ENCODE data around the gene HRNR. TPM values are rescaled to one million over a fixed set of nuclear protein-coding genes. Genes with fewer than 3 reads are reported as not detected.

The HRNR gene
- polyA plus RNA-seq, 6 donors from 2014 or later: not detected

Other genes starting within 250 kb of the HRNR start
- 100 to 1,000 TPM; 115 to 209 (median 180) TPM for gene S100A10, start 230.3 kb downstream of the HRNR start, polyA plus RNA-seq (ENCODE audit: low read depth in 6 of 6)
- gene S100A11, start 187.2 kb downstream of the HRNR start, polyA plus RNA-seq (ENCODE audit: low read depth in 6 of 6): 10 to 100 TPM; 22.1 to 54.6 (median 27.8) TPM
- not detected for gene TCHHL1, start 135.1 kb downstream of the HRNR start, polyA plus RNA-seq (ENCODE audit: low read depth in 6 of 6)
- not detected for gene TCHH, start 108.7 kb downstream of the HRNR start, polyA plus RNA-seq (ENCODE audit: low read depth in 6 of 6)
- not detected for gene RPTN, start 65.0 kb downstream of the HRNR start, polyA plus RNA-seq (ENCODE audit: low read depth in 6 of 6)
- not detected for gene FLG, start 101.0 kb upstream of the HRNR start, polyA plus RNA-seq (ENCODE audit: low read depth in 6 of 6)
- under 1 TPM in 1 of 6 donors, not detected in 5; 0.18 TPM for gene FLG2, start 135.8 kb upstream of the HRNR start, polyA plus RNA-seq (ENCODE audit: low read depth in 6 of 6)
- gene CRNN, start 190.1 kb upstream of the HRNR start, polyA plus RNA-seq (ENCODE audit: low read depth in 6 of 6): not detected

All from naive B cell (primary cell).